ENCODE measurements around the gene WNT7B.

DNA sequence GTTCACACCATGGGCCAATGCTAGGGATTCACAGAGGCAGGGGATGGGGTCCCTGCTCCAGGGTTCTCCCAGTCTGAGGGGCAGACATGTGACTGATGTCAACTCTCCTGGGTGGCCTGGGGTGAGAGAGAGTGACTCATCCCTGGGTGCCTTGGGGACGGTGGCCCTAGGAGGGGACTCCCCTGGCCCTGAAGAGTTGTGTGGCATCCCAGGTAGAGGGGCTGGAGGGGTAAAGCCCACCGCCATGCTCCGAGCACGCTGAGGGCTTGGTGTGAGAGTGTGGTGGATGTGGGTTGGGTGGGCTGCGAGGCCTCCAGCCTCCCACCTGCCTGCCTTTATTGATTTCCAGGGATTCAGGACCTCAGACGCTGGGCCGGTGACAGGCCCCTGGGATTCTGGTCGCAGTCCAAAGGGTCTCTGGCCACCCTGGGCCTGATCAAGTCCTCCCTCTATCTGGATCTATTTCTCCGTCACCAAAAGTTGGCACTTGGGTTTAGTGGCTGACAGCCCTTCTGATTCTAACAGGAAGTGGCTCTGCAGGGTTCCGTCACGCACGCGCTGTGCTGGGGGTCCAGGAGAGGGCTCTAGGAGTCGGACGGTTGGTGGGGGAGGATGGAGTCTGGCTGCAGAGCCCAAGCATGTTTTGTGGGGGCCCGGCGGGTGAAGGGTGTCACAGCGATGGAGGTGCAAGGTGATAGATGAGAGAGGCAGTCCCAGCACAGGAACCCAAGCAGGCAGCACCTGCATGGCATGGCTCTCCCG is 27.3 kb upstream of the WNT7B start:
- TF ChIP-seq, protein P1, sequence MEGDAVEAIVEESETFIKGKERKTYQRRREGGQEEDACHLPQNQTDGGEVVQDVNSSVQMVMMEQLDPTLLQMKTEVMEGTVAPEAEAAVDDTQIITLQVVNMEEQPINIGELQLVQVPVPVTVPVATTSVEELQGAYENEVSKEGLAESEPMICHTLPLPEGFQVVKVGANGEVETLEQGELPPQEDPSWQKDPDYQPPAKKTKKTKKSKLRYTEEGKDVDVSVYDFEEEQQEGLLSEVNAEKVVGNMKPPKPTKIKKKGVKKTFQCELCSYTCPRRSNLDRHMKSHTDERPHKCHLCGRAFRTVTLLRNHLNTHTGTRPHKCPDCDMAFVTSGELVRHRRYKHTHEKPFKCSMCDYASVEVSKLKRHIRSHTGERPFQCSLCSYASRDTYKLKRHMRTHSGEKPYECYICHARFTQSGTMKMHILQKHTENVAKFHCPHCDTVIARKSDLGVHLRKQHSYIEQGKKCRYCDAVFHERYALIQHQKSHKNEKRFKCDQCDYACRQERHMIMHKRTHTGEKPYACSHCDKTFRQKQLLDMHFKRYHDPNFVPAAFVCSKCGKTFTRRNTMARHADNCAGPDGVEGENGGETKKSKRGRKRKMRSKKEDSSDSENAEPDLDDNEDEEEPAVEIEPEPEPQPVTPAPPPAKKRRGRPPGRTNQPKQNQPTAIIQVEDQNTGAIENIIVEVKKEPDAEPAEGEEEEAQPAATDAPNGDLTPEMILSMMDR (IDR thresholded peaks at IDR 0.05) = no peak
- TF ChIP-seq POLR2AphosphoS5 (IDR thresholded peaks at IDR 0.05) = no peak

Data from stomach (tissue), 4 donors.